ENCODE results near the gene PDCD1. TPM values are rescaled to one million over a fixed set of nuclear protein-coding genes. Genes with fewer than 3 reads are reported as not detected.

The PDCD1 gene
- total RNA-seq, 1 experiment from 2014 or later = not detected

GRCh38 chr2:241852981-241853631, 5.6 kb downstream of the PDCD1 start:
- DNase-seq (ENCODE audit: low spot score) = no peak

GRCh38 chr2:241852116-241852980, 6.3 kb downstream of the PDCD1 start:
- no peak for DNase-seq (ENCODE audit: low spot score)

- no peak for DNase-seq (ENCODE audit: low spot score)
Measured at GRCh38 chr2:241851325-241852115, 7.2 kb downstream of the PDCD1 start.

GRCh38 chr2:241850544-241851324, 8.0 kb downstream of the PDCD1 start:
- DNase-seq (ENCODE audit: low spot score) = no peak

- no peak for DNase-seq (ENCODE audit: low spot score)
Measured at GRCh38 chr2:241849616-241850543, 8.8 kb downstream of the PDCD1 start.

- no peak for DNase-seq (ENCODE audit: low spot score)
Measured at GRCh38 chr2:241848761-241849615, 9.7 kb downstream of the PDCD1 start.

GRCh38 chr2:241846406-241846805, 12.3 kb downstream of the PDCD1 start:
- DNase-seq (ENCODE audit: low spot score) = no peak

GRCh38 chr2:241844831-241845578, 13.7 kb downstream of the PDCD1 start:
- DNase-seq (ENCODE audit: low spot score) = no peak

GRCh38 chr2:241844066-241844728, 14.5 kb downstream of the PDCD1 start:
- peak; percentile 30 for DNase-seq (ENCODE audit: low spot score)

- DNase-seq (ENCODE audit: low spot score) = no peak
Measured at GRCh38 chr2:241843321-241844065, 15.2 kb downstream of the PDCD1 start.

- DNase-seq (ENCODE audit: low spot score) = no peak
Measured at GRCh38 chr2:241842620-241843211, 16.0 kb downstream of the PDCD1 start.

GRCh38 chr2:241842067-241842415, 16.7 kb downstream of the PDCD1 start:
- no peak for DNase-seq (ENCODE audit: low spot score)

GRCh38 chr2:241841181-241842066, 17.3 kb downstream of the PDCD1 start:
- DNase-seq (ENCODE audit: low spot score) = no peak

GRCh38 chr2:241837197-241837965, 21.3 kb downstream of the PDCD1 start:
- DNase-seq (ENCODE audit: low spot score) = no peak

- DNase-seq (ENCODE audit: low spot score) = no peak
Measured at GRCh38 chr2:241836292-241836691, 22.4 kb downstream of the PDCD1 start.

Measured in HT-29 (cell line).